Right kidney (tissue), 1 donor: ENCODE data around the gene DAGLB.
"Not testable (repeated sequence)": the region's sequence is repeated elsewhere in the genome, so short reads cannot be mapped to it uniquely, and the experiment has no call there.

Source experiments
- DNase-seq: peaks from one replicate; pipeline ENCODE4 v3.0.0-alpha.2; 2016

DAGLB gene

DNA sequence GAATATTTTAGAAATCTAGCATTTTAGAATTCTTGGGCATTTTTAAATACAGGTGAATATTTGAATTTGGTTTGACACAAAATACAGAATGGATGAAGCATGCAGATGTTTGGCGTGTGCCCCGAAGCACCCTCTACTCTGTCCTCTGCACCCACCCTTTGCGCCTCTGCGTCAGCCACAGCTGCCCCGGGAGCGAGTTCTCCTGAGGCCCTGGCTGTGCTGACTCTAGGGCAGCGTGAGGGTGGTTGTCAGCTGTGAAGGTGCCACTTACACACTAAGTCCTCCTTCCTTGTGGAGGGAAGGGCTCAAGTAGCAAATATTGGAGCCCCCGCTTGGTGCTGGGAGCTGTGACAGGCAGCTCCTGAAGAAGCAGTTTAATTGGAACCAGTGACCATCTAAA, 48.4 kb downstream of the DAGLB start:
- no peak for DNase-seq

DNA sequence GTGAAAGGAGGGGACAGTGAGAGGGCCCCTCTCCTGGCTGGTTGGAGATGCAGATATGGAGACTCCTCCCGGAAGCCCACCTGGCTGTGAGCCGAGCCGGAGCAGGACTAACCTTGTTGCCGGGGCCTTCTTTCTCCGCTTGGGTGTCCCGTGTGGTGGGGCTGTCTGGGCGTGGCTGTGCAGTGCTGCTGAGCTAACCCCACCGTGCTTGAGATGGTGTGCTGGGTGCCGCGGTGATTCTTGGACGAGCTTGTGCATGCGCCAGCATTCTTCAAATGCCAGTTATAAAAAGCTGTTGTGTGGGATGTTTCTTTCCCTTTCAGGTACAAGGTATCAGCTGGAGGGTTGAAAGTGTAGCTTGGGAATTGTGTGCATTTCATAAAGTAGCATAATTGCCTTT, 48.8 kb downstream of the DAGLB start:
- no peak for DNase-seq

DNA sequence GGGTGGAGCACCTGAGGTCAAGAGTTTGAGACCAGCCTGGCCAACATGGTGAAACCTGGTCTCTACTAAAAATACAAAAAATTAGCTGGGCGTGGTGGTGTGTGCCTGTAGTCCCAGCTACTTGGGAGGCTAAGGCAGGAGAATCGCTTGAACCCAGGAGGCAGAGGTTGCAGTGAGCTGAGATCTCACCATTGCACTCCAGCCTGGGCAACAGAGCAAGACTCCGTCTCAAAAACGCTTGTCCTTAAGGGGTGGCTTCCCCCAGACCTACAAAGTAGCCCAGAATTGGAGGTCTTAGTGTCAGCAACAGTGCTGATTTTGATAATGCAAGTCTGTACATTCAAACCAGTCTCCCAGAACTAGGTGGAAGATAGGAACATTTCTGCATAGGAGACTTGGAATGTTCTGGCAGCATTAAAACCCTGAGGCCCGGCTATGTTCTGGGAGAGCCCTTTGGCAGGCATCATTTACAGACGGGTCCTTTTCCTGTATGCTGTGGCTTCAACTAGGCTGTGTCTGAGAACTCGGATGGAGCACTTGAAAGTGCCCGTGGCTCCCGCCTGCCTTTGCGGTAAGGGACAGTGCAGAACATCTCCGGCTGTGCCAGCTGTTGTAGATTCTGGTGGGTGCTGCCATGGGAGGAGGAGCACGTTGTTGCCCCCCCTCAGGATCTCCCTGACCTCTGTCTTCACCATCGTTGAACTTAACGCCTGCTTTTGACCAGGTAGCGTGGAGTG, 49.8 kb downstream of the DAGLB start:
- not testable (repeated sequence) for DNase-seq

DNA sequence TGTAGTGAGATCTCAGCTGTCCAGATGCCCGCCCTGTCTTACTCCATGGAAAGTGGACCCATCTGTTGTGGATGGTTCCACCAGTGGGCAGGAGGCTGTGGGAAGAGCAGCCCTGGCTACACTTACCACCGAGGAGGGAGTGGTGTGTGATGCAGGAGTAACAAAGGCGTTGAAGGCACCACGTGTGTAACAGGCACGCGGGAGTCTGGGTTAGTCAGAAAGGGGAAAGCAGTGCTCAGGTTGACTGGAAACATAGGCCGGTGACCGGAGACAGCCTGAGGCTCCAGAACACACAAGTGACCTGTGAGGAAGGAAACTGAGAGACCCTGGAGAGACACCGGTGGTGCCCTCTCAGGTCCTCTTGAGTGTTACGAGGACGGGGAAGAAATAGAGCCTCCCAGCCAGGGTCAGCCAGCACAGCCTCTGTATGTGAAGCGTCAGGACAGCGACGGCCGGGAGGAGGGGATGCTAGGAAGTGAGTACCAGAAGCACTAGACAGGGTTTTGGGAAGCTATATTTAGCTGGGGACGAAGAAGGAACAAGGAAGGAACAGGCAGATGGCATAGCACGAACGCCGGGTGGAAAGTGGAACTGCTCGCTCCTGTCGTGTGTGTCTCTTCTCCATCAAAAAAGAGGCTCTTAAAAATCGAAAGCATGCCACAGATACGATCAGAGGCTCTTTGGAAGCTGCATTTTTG, 51.7 kb downstream of the DAGLB start:
- DNase-seq, result no peak

DNA sequence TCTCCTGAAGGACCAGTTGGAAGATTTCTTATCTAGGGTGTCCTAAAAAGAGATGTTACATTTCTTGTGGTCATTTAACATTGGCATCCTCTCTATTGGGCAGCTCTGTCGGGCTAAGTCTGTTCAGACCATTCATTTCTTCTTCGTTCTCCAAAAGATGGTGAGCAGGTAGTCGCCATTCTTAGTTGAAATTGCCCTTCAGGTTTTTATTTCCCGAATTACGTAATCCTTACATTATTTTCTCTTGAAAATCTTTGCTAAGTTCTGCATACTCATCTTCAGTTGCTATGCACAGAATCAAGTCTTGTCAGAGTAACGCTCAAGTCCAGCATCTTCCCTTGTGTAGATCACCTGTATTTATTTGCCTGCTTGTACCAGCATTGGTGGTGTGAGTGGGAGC, 53.6 kb downstream of the DAGLB start:
- DNase-seq, result no peak

DNA sequence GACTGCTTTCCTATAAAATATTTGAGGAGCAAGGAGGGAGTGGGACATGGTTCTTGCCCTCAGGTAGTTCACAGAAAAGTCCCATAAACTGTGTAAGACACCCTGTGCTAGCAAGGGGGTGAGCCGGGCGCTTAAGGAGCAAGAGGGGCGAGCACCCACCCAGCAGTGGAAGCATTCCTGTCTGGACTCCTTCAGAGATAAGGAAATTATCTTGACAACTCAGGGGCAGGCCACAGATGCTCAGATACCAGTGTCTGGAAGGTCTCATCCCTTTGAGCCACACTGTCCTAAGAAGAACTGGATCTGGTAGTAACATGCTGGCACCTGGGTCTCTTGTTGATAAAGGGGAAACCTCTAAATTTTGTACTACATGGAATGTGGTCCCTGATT, 54.1 kb downstream of the DAGLB start:
- DNase-seq, result no peak

DNA sequence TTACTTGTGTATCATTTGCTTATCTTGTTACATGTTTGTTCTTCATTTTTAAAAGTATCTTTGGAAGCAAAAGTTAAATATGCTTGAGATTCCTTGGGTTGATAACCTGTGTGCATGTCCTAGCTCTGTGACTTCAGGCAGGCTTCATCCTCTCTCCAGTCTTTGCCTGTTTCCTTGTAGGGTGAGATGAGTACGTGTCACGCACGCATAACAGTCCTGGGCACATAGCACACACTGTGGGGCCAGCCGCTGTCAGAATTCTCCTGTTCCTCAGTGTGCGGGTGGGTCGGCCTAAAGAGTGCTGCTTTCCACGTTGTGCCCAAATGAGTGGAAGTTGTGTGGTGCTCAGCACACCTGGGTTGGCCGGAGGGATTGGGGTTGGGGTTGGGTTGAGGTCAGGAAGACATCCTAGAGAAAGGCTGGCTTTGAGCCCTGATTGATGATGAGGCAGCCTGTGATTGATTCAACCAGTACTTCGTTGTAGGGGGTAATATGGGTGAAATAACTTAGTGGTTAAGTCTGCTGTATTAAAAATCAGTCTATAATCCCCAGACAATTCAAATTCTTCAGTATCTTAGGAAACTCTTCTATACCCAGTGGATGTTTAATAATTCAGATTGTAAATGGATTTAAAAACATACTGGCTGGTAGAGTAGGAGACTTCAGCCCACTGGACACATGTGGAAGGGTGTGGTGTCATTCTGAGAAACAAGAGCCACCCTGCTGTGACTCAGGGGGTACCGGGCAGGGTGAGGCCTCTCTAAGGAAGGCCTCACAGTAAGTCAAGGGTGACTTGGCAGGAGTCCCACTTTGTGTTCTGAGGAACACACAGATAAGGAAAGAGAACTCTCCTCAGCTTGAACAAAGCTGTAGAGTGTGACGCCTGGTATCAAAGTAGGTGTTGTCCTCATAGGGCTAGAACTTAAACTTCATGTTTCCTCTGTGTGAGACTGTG, 54.8 kb downstream of the DAGLB start:
- DNase-seq, result no peak

DNA sequence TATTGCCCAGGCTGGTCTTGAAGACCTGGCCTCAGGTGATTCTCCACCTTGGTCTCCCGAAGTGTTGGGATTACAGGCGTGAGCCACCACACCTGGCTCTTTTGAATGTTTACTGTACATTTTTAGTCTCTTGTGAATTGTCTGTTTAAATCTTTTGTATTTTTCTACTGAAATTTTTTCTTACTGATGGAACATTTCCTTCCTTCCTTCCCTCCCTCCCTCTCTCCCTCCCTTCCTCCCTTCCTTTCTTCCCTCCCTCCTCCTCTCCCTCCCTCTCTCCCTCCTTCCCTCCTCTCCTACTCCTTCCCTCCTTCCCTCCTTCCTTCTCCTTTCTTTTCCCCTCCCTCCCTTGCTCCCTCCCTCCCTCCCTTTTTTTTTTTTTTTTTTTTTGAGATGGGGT, 58.0 kb downstream of the DAGLB start:
- no peak for DNase-seq

DNA sequence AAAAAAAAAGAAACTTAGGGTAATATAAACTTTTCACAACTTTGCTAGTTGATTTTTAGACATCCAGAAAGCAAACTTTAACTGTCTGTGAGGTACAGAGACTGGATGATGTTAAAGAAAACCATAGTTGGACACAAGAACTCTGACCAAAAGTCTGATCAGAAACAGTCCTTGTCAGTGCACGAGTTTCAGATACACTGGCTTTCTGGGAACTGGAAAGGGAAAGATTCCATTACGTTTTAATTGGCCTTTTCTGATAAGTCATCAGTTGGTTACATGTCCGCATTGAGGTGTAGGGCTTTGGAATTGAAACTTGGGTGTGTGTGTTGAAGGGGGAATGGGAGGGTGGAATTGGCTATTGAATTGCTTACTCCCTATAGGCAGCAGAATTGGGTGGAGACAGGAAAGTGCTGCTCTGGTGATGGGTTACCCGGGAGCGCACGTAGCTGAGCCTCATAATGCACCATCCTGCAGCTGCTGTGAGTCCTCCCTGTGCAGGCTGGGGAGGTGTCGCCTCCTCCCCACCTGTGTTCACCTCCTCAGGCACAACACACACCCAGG, 59.9 kb downstream of the DAGLB start:
- no peak for DNase-seq

DNA sequence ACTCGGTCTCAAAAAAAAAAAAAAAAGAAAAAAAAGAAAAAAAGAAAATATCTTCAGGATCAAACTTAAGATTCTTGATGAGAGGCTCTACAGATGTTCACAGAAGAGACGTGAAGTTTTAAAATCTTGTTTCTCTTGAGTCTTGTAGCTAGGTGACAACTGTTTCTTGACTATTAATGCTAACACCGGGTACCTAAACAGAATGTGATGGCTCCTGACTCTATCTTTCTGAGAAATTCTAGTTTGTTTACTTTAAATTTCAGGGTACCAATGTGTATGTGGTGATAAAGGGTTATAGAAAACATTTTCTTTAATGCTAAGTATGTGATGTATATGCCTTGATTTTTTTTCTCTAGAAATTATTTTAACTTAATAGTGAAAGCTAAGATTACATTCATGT, 61.0 kb downstream of the DAGLB start:
- no peak for DNase-seq

DNA sequence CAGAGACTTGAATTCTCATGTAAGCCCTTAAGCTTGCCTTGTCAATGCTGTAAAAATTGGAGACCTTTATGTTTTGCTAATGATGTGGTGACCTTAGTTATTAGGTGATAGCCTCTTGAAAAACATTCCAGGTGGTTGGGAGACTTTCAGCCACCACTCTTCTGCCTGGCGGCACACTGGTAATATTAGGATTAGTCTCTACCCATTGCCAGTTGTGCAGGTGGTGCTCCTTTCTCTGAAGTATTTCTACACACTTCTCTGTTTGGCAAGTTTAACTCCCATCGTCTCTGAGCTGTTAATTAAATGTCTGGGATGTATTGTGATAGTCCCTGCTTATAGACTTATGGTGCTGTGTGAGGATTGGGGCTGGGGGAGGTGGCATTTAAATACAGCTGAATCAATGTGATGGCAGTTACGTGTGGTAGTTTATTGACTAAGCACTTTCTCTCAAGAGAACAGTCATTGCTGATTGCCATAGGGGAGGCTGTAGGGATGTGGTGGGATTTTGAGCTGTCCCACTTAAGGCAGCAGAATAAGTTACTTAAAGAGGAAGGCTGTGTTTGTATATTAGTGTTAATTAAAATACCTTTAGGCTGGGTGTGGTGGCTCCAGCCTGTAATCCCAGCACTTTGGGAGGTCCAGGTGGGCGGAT, 61.7 kb downstream of the DAGLB start:
- DNase-seq, result no peak

DNA sequence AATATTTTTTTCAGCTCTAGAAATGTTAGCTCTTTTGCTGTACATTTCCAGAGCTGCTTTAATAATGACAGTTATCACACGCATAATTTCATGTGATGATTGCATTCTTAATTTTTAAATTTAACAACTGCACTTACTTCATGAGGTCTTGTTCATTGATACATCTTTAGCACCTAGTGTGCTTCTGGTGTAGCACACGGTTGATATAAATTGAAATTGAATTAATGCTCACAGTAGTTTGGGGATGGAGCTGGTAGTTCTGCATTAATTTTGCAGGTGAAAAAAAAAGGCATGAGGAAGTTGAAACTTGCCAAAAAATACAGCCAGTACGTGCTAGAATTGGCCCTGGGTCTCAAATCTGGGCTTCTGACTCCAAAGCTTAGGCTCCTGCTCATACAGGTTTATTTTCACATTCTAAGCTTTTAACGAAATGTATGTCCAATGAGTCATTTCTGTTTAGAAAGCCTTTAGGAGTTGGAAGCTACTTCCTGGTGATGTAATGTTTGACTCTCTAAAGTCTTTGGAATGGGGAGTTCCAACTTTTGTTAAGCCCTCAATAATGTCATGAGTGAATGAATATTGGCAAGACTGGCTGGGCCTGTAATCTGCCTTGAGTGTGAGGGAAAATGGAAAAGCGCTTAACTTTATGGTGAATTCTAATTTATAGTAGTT, 62.5 kb downstream of the DAGLB start:
- no peak for DNase-seq

DNA sequence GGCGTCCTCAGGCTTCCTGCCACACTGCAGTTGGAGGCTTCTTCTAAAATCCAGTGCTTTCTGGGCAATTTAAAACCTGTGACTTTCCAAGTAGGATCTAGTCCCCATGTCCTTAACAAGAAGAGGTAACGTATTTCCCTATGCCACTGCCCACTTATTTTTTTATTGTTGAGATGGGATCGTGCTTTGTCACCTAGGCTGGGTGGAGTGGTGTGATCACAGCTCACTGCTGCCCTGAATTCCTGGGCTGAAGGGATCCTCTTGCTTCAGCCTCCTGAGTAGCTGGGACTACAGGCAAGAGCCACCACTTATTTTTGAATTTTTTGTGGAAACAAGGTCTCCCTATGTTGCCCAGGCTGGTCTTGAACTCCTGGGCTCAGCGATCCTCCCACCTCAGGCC, 63.4 kb downstream of the DAGLB start:
- DNase-seq, result no peak

DNA sequence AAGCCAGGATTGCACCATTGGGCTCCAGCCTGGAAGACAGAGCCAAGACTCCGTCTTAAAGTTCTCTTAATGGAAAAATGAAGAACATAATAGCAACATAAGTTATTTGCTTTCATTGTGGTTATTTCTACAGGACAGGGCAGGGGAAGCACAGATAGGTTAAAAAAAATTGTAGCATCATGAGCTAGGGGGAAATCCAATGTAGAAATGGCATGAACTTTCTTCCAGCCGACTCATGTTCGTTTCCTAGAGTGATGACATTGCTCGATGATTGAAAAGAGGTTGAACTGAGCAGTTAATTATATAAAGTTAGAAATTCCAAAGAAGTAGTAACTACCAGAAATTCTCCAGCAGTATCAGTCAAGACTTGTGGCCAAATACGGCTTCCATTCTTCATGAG, 64.9 kb downstream of the DAGLB start:
- DNase-seq, result no peak

DNA sequence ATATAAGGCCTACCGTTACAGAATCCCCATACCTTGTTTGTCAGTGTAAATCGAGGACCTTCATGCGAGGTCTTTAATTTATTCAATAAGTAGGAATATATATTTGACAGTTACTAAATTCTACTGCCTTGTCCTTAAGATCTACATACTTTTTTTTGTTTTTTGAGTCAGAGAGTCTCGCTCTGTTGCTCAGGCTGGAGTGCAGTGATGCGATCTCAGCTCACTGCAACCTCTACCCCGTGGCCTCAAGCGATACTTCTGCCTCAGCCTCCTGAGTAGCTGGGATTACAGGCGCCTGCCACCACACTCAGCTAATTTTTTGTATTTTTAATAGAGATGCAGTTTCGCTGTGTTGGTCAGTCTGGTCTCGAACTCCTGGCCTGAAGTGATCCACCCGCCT, 65.9 kb downstream of the DAGLB start:
- DNase-seq, result not testable (repeated sequence)

DNA sequence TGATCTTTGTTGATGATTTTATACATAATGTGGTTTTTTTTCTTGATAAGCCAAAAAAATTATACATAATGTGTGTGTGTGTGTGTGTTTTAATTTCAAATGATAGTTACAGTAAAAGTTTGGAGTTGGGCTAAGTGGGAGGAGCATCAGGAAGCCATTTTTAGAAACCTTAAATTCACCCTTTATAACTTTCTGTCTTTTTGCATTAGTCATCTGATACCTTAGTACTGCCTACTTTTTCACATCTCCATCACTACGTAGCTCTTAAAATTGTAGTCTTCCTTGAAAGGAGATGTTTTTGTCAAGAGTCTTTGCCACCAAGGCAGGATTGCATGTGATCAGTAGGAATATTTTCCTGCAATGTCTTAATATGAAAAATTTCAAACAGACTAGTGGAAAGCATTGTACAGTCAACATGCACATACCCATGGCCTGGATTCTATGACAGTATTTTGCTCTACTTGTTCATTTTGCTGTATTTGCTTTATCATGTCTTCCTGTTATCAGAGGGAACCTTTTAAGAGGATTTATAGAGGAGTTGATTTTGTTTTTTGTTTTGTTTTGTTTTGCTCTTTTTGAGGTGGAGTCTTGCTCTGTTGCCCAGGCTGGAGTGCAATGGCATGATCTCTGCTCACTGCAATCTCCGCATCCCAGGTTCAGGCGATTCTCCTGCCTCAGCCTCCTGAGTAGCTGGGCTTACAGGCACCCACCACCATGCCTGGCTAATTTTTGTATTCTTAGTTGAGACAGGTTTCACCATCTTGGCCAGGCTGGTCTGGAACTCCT, 67.3 kb downstream of the DAGLB start:
- DNase-seq, result no peak

DNA sequence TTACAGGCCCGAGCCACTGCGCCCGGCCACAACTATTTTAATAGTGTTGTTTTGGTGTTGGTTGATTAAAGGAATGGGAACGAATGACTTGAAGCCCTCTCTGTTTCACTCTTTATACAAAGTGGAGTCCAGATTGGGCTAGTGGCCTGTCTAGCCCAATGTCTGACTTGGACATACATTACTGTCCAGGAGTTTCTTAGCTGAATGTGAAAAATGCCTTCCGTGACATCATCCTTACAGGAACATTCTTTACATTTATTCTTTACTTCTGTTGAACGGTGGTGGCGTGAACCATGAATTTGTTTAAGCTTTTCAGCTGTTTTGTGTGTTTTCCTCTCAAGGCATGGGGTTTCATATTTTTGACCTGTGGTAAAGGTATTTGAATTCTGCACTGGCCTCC, 67.9 kb downstream of the DAGLB start:
- DNase-seq, result no peak

DNA sequence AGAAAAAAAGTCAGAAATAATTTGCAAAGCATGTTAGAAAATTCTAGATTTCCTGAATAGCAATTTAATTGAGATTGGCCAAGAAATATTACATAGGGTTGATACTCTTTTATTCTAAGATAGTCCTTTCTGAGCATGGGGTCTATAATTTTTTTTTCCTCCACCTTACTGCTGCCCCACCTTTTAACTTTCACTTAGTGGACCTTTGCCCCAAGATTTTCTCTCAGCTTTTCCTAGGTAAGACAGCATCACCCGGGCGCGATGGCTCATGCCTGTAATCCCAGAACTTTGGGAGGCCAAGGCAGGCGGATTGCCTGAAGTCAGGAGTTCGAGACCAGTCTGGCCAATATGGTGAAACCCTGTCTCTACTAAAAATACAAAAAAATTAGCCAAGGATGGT, 69.2 kb downstream of the DAGLB start:
- DNase-seq, result not testable (repeated sequence)

DNA sequence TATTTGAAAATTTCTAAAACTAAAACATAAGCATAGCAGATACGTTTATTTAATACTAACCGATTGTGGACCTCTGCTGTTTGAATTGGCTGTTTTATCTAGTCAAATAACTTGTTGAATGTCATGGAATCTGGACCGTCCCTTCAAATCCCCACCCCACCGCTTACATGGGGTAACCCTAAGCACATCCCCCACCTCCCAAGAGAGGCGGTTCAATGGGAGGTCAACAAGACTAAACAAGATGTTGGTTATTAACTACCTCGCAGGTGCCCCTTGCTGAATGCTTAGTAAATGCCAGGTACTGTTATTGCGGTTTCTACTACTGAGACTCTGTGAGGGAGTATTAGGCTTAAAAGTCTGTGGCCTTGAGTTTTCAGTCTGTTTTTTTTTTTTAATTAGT, 70.9 kb downstream of the DAGLB start:
- DNase-seq, result no peak

DNA sequence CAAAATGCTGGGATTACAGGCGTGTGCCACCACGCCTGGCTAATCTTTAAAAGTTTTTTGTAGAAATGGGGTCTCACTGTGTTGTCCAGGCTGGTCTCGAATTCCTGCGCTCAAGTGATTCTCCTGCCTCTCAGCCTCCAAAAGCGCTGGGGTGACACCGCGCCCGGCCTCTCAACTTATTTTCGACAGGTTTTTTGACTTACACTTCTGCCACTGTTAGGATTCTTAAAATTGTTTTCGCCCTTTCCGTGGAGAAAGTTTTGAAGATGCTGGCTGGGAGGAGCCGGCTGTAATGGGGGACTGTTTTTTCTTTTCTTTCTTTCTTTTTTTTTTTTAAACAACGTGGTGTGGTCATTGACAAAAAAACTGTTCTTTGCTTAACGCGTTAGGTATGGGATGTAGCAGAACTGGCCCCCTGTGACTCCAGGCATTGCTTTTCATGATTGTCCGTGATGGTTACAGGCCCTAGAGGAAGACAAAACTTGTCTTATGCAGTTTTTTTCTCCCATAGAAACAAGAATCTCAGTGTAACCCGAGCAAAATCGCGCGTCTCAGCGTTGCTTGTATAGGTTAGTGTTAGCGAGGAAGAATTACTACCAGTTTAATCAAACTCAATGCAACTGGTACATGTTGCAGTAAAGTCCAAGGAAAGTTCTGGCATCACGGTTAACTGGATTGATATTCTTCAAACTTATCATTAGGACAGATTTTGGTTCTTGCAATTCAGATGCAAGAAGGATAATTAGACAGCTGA, 72.2 kb downstream of the DAGLB start:
- DNase-seq, result peak; percentile 49
